ENCODE results near the gene MDGA2. TPM values are rescaled to one million over a fixed set of nuclear protein-coding genes. Genes with fewer than 3 reads are reported as not detected.
"Not testable (repeated sequence)": the region's sequence is repeated elsewhere in the genome, so short reads cannot be mapped to it uniquely, and the experiment has no call there.

Gene MDGA2
- total RNA-seq, 1 experiment from 2014 or later, result not detected

DNA sequence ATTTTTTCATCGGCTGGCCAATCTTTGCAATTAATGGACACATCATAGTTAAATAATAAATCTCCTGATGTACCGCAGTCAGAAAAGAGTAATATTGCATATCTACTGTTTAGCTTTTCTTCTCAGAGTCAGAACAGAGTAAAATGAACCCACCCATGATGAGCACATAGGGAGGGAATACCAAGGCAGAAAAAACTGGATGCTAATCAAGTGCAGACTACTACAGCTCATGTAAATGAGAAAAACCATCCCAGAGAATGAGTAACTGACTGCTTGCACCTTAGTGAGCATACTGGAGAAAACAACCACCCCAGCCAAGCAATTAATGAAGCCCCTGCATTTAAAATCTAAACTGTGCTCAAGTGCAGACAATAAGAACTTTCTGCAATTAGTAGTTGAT is 483.7 kb downstream of the MDGA2 start:
- no TSS peak for BruUV-seq (replicated peaks)
- H3K4me1 Mint-ChIP-seq (ENCODE audit: low read depth, unreplicated experiment), result no peaks in the 10 kb centered on the region
- TF ChIP-seq, protein P1, sequence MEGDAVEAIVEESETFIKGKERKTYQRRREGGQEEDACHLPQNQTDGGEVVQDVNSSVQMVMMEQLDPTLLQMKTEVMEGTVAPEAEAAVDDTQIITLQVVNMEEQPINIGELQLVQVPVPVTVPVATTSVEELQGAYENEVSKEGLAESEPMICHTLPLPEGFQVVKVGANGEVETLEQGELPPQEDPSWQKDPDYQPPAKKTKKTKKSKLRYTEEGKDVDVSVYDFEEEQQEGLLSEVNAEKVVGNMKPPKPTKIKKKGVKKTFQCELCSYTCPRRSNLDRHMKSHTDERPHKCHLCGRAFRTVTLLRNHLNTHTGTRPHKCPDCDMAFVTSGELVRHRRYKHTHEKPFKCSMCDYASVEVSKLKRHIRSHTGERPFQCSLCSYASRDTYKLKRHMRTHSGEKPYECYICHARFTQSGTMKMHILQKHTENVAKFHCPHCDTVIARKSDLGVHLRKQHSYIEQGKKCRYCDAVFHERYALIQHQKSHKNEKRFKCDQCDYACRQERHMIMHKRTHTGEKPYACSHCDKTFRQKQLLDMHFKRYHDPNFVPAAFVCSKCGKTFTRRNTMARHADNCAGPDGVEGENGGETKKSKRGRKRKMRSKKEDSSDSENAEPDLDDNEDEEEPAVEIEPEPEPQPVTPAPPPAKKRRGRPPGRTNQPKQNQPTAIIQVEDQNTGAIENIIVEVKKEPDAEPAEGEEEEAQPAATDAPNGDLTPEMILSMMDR (IDR thresholded peaks at IDR 0.05; ENCODE audit: unreplicated experiment), result no peak
- H3K4me3 Mint-ChIP-seq (ENCODE audit: low read depth, unreplicated experiment), result no peak overlapping the region
- H3K27me3 Mint-ChIP-seq (ENCODE audit: unreplicated experiment), result no peaks in the 10 kb centered on the region
- no peak overlapping the region for H3K27ac Mint-ChIP-seq (ENCODE audit: unreplicated experiment)
- no peaks in the 10 kb centered on the region for H3K9me3 Mint-ChIP-seq (ENCODE audit: low read depth, unreplicated experiment)
- DNase-seq, result no peak
- intact Hi-C loops (cut with micrococcal nuclease; ENCODE audit: unreplicated experiment), result no loop called here
- H3K36me3 Mint-ChIP-seq (ENCODE audit: insufficient read depth, unreplicated experiment), result no peaks in the 10 kb centered on the region
- CTCF ChIA-PET, result no interaction called here

DNA sequence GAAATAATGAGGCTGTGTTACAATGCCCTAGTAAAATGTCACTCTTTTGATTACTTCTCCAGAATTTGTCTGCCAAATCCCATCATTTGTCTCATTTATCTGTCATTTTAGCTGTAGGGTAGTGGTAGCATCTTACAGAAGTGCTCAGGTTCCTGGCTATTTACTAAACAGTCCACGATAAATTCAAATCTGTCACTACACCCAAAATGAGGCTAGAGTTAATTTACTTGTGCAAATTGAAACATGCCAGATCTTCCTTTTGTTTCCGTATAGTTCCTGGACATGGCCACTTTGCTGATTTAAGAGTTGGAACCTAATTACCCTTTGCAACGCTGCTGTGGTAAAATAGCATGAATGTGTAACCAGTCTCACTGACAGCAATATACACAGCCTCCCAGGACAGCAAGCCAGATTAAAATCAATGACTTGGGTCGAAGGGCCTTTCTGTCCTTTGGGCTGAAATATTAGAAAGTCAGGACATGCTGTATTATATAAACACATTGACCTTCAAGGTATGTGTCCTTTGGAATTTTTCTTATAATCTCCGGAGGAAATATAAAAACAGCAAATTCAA is 485.4 kb downstream of the MDGA2 start:
- CTCF ChIA-PET, result no interaction called here
- intact Hi-C loops (cut with micrococcal nuclease; ENCODE audit: unreplicated experiment), result no loop called here
- no peaks in the 10 kb centered on the region for H3K27me3 Mint-ChIP-seq (ENCODE audit: unreplicated experiment)
- H3K4me3 Mint-ChIP-seq (ENCODE audit: low read depth, unreplicated experiment), result no peak overlapping the region
- H3K27ac Mint-ChIP-seq (ENCODE audit: unreplicated experiment), result no peak overlapping the region
- BruUV-seq (replicated peaks), result no TSS peak
- DNase-seq, result no peak
- no peaks in the 10 kb centered on the region for H3K9me3 Mint-ChIP-seq (ENCODE audit: low read depth, unreplicated experiment)
- H3K36me3 Mint-ChIP-seq (ENCODE audit: insufficient read depth, unreplicated experiment), result no peaks in the 10 kb centered on the region
- no peaks in the 10 kb centered on the region for H3K4me1 Mint-ChIP-seq (ENCODE audit: low read depth, unreplicated experiment)
- TF ChIP-seq, protein P1 (IDR thresholded peaks at IDR 0.05; ENCODE audit: unreplicated experiment), result no peak

DNA sequence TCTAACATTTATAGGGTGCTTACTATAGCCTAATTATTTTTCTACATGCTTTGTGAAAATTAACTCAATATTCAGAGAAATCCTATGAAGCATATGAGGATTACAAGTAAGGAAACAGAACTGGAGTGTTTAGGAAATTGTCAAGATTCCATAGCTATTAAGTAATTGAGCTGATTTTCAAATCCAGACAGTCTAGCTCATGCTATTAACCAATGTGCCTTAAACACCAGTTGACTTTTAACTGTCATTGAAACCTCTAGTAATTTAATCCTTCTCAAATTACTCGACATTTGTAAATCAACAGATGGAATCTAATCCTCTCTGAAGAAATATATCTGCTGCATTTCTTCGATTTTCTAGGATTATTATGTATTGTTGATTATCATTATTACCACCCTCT is 488.9 kb downstream of the MDGA2 start:
- intact Hi-C loops (cut with micrococcal nuclease; ENCODE audit: unreplicated experiment), result no loop called here

DNA sequence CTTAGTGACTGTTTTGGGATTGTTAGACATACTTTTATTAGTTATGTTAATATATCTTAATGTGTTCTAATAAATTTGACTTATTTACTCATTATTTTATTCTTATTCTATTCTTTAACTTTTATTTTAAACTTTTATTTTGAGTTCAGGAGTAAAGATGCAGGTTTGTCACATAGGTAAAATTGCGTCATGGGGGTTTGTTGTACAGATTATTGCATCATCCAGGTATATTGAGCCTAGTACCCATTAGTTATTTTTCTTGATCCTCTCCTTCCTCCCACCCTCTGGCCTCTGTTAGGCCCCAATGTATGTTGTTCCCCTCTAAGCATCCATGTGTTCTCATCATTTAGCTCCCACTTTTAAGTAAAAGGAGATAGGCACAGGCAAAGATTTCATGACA is 495.5 kb downstream of the MDGA2 start:
- Mint-ChIP-seq H3K4me3 (ENCODE audit: low read depth, unreplicated experiment) (no peak overlapping the region), H3K9me3 (ENCODE audit: low read depth, unreplicated experiment) (peaks cover 2% of the 10 kb centered on the region), H3K36me3 (ENCODE audit: insufficient read depth, unreplicated experiment) (no peaks in the 10 kb centered on the region), H3K27me3 (ENCODE audit: unreplicated experiment) (no peaks in the 10 kb centered on the region), H3K27ac (ENCODE audit: unreplicated experiment) (no peak overlapping the region), H3K4me1 (ENCODE audit: low read depth, unreplicated experiment) (no peaks in the 10 kb centered on the region)
- TF ChIP-seq, protein P1 (IDR thresholded peaks at IDR 0.05; ENCODE audit: unreplicated experiment), result no peak
- no peak for DNase-seq
- intact Hi-C loops (cut with micrococcal nuclease; ENCODE audit: unreplicated experiment), result no loop called here
- no TSS peak for BruUV-seq (replicated peaks)
- CTCF ChIA-PET, result no interaction called here

More for the DNA sequence above, 488.9 kb downstream of the MDGA2 start:
- no TSS peak for BruUV-seq (replicated peaks)
- Mint-ChIP-seq H3K36me3 (ENCODE audit: insufficient read depth, unreplicated experiment) (no peaks in the 10 kb centered on the region), H3K27me3 (ENCODE audit: unreplicated experiment) (no peaks in the 10 kb centered on the region), H3K4me3 (ENCODE audit: low read depth, unreplicated experiment) (no peak overlapping the region), H3K27ac (ENCODE audit: unreplicated experiment) (no peak overlapping the region), H3K9me3 (ENCODE audit: low read depth, unreplicated experiment) (peaks cover 2% of the 10 kb centered on the region), H3K4me1 (ENCODE audit: low read depth, unreplicated experiment) (no peaks in the 10 kb centered on the region)
- TF ChIP-seq, protein P1 (IDR thresholded peaks at IDR 0.05; ENCODE audit: unreplicated experiment), result no peak
- no peak for DNase-seq
- CTCF ChIA-PET, result no interaction called here

DNA sequence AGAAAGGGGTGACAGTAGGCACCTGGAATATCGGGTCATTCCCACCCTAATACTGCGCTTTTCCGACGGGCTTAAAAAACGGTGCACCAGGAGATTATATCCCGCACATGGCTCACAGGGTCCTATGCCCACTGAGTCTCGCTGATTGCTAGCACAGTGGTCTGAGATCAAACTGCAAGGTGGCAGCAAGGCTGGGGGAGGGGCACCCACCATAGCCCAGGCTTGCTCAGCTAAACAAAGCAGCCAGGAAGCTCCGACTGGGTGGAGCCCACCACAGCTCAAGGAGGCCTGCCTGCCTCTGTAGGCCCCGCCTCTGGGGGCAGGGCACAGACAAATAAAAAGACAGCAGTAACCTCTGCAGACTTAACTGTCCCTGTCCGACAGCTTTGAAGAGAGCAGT is 503.5 kb downstream of the MDGA2 start:
- BruUV-seq (replicated peaks); intact Hi-C loops (cut with micrococcal nuclease; ENCODE audit: unreplicated experiment): not testable (repeated sequence)

More for the DNA sequence above, 503.5 kb downstream of the MDGA2 start:
- H3K27me3 Mint-ChIP-seq (ENCODE audit: unreplicated experiment); CTCF ChIA-PET; H3K4me3 Mint-ChIP-seq (ENCODE audit: low read depth, unreplicated experiment); H3K27ac Mint-ChIP-seq (ENCODE audit: unreplicated experiment); DNase-seq; H3K9me3 Mint-ChIP-seq (ENCODE audit: low read depth, unreplicated experiment); H3K4me1 Mint-ChIP-seq (ENCODE audit: low read depth, unreplicated experiment); H3K36me3 Mint-ChIP-seq (ENCODE audit: insufficient read depth, unreplicated experiment): not testable (repeated sequence)
